ENCODE results near the gene C1QTNF1.

DNA sequence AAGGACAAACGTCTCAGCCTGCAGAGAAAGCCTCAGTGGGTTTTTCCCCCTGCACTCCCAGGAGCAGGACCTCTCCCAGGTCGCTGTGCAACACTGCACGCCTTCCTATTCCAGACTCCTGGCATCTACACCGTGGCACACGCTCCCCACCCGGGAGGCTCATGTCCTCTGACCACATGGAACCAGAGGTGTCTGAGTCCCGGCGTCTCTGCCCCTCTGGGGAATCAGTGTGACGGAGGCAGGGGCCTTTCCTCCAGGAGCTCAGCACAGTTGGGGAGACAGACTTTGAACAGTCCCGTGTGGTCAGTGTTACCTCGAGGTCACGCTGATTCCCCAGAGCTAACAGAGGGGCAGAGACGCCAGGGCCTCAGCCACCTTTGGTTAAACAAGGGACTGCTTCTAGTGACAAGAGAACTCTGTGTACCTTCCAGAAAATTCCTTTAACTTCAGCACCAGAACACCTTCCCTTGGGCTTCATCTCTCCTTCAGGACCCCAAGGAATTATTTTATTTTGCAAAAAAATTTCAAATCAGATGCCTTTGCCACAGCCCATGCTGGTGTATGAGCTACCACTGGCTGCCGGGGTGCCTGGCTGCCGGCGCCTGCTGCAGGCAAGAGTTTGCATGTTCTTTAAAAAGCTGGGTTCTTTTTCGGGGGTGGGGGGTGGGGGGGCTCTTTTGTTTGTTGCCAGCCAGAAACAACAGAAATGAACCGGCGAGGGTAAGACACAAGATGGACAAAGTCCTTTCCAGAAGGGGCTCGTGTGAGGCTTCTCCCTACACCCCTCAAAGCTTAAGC, 21.0 kb upstream of the C1QTNF1 start:
- TF ChIP-seq YY1 (IDR thresholded peaks at IDR 0.05; ENCODE audit: insufficient read depth, insufficient read length) (no peak), ZNF274 (IDR thresholded peaks at IDR 0.05; ENCODE audit: low read depth, low read length) (no peak)

Measured in NT2/D1 (cell line).